Measurements from ENCODE around the gene NAALADL2. TPM values are rescaled to one million over a fixed set of nuclear protein-coding genes. Genes with fewer than 3 reads are reported as not detected.

Gene NAALADL2
- total and polyA plus RNA-seq, 3 donors from 2014 or later = 5.4 to 15.6 (median 6.0) TPM

- Histone ChIP-seq H3K36me3 (ENCODE audit: low read depth, missing control alignments) (no peaks in the 10 kb centered on the region), H3K4me3 (no peak overlapping the region), H3K27ac (no peak overlapping the region), H3K27me3 (no peaks in the 10 kb centered on the region), H3K4me1 (no peaks in the 10 kb centered on the region), H3K9me3 (no peaks in the 10 kb centered on the region)
- no peak for DNase-seq
- intact Hi-C loops (cut with DNase I; ENCODE audit: low total_unique reads) = no loop called here
- 52 to 55% methylated on average over 2 of the region's 2 CpGs for WGBS, 2 donors
- no peak for TF ChIP-seq POLR2A (IDR thresholded peaks at IDR 0.05)
- no peak for TF ChIP-seq CTCF (IDR thresholded peaks at IDR 0.05)
Observed at GRCh38 chr3:174949523-174949922, 90.4 kb downstream of the NAALADL2 start.

- intact Hi-C loops (cut with DNase I; ENCODE audit: low total_unique reads) = no loop called here
- H3K9me3 ChIP-seq = no peaks in the 10 kb centered on the region
- no peaks in the 10 kb centered on the region for H3K27me3 ChIP-seq
- H3K4me3 ChIP-seq = no peak overlapping the region
- no peaks in the 10 kb centered on the region for H3K4me1 ChIP-seq
- TF ChIP-seq CTCF (IDR thresholded peaks at IDR 0.05) (no peak), POLR2A (IDR thresholded peaks at IDR 0.05) (no peak)
- DNase-seq = no peak
- WGBS, 2 donors = 76 to 82% methylated on average over 3 of the region's 3 CpGs
- H3K36me3 ChIP-seq (ENCODE audit: low read depth, missing control alignments) = no peaks in the 10 kb centered on the region
- no peak overlapping the region for H3K27ac ChIP-seq
Observed at GRCh38 chr3:174951034-174951433, 91.9 kb downstream of the NAALADL2 start.

- WGBS, 2 donors = 97 to 98% methylated on average over 2 of the region's 2 CpGs
- Histone ChIP-seq H3K4me1 (no peaks in the 10 kb centered on the region), H3K4me3 (no peak overlapping the region), H3K9me3 (no peaks in the 10 kb centered on the region), H3K36me3 (ENCODE audit: low read depth, missing control alignments) (no peaks in the 10 kb centered on the region), H3K27me3 (no peaks in the 10 kb centered on the region), H3K27ac (no peak overlapping the region)
- intact Hi-C loops (cut with DNase I; ENCODE audit: low total_unique reads) = no loop called here
- no peak for DNase-seq
- no peak for TF ChIP-seq CTCF (IDR thresholded peaks at IDR 0.05)
- no peak for TF ChIP-seq POLR2A (IDR thresholded peaks at IDR 0.05)
Observed at GRCh38 chr3:174951498-174952005, 92.4 kb downstream of the NAALADL2 start.

- no peak for DNase-seq
- Histone ChIP-seq H3K4me1 (no peaks in the 10 kb centered on the region), H3K9me3 (no peaks in the 10 kb centered on the region), H3K27ac (no peak overlapping the region), H3K4me3 (no peak overlapping the region), H3K27me3 (no peaks in the 10 kb centered on the region), H3K36me3 (ENCODE audit: low read depth, missing control alignments) (no peaks in the 10 kb centered on the region)
- no peak for TF ChIP-seq POLR2A (IDR thresholded peaks at IDR 0.05)
- no peak for TF ChIP-seq CTCF (IDR thresholded peaks at IDR 0.05)
- intact Hi-C loops (cut with DNase I; ENCODE audit: low total_unique reads) = no loop called here
- 86 to 96% methylated on average over 1 of the region's 1 CpG for WGBS, 2 donors
Observed at GRCh38 chr3:174953068-174953467, 93.9 kb downstream of the NAALADL2 start.

GRCh38 chr3:174955513-174956016 lies 96.4 kb downstream of the NAALADL2 start:
- Histone ChIP-seq H3K27me3 (no peaks in the 10 kb centered on the region), H3K4me1 (no peaks in the 10 kb centered on the region), H3K36me3 (ENCODE audit: low read depth, missing control alignments) (no peaks in the 10 kb centered on the region), H3K27ac (no peak overlapping the region), H3K4me3 (no peak overlapping the region), H3K9me3 (no peaks in the 10 kb centered on the region)
- intact Hi-C loops (cut with DNase I; ENCODE audit: low total_unique reads) = no loop called here
- WGBS, 2 donors = 80 to 100% methylated on average over 2 of the region's 2 CpGs
- TF ChIP-seq POLR2A (IDR thresholded peaks at IDR 0.05) = no peak
- no peak for TF ChIP-seq CTCF (IDR thresholded peaks at IDR 0.05)
- DNase-seq = no peak
